AG04449 (cell line): Measurements from ENCODE around the gene ERP44.
"Not testable (repeated sequence)": the region's sequence is repeated elsewhere in the genome, so short reads cannot be mapped to it uniquely, and the experiment has no call there.

ENCODE experiments used
- CTCF ChIA-PET: fragments of 350-600 bp; formaldehyde crosslinking; extraction: SDS; loops from one replicate; lab custom pipeline; 2021; ENCODE audit warnings: antibody characterized with exemption; lab: Yijun Ruan, JAX
- POLR2A ChIA-PET: fragments of 400-600, 350-600 bp; formaldehyde crosslinking; extraction: SDS; loops from one replicate; lab custom pipeline; 2020; ENCODE audit warnings: antibody characterized with exemption, inconsistent platforms; lab: Yijun Ruan, JAX
- DNase-seq: peaks from one replicate; pipeline ENCODE4 v3.0.0-alpha.2; 2010; ENCODE audit warnings: low read depth, low spot score
- H3K4me3 ChIP-seq: 2 replicates; pipeline ENCODE4 v1.5.1; 2011; ENCODE audit warnings: low read depth, mild to moderate bottlenecking, control low read depth, low read length
- CTCF ChIP-seq: IDR thresholded peaks from one replicate; pipeline ENCODE4 v1.5.1; 2011; ENCODE audit warnings: mild to moderate bottlenecking, moderate library complexity, low read length, control low read depth, inconsistent platforms; ENCODE audit not compliant: insufficient read depth; ENCODE audit errors: missing control alignments

The ERP44 gene

GRCh38 chr9:100072805-100073204 lies 26.0 kb downstream of the ERP44 start:
- CTCF ChIA-PET: interaction anchor here (1.1 kb wide), 1 partner anchor 12 kb away, joined by 3 read pairs; no protein-coding TSS in a partner anchor
- POLR2A ChIA-PET: no interaction called here
- TF ChIP-seq CTCF: no peak
- no peak for DNase-seq
- no peak overlapping the region for H3K4me3 ChIP-seq

- DNase-seq: no peak
- TF ChIP-seq CTCF: no peak
- H3K4me3 ChIP-seq: no peak overlapping the region
- ChIA-PET POLR2A (no interaction called here), CTCF (no interaction called here)
Measured at GRCh38 chr9:100071271-100071670, 27.5 kb downstream of the ERP44 start.

- ChIA-PET POLR2A (interaction anchor here (0.7 kb wide), 1 partner anchor 341 kb away, joined by 3 read pairs; no protein-coding TSS in a partner anchor), CTCF (no interaction called here)
- DNase-seq: no peak
Measured at GRCh38 chr9:100070104-100071041, 28.4 kb downstream of the ERP44 start.

GRCh38 chr9:100069068-100069467 lies 29.7 kb downstream of the ERP44 start:
- CTCF ChIA-PET, POLR2A ChIA-PET, DNase-seq, H3K4me3 ChIP-seq: not testable (repeated sequence)

More at GRCh38 chr9:100070104-100071041, 28.4 kb downstream of the ERP44 start:
- no peak for TF ChIP-seq CTCF
- H3K4me3 ChIP-seq: no peak overlapping the region

- DNase-seq, POLR2A ChIA-PET, H3K4me3 ChIP-seq, CTCF ChIA-PET: not testable (repeated sequence)
Measured at GRCh38 chr9:100067990-100068389, 30.8 kb downstream of the ERP44 start.

- DNase-seq: no peak
- ChIA-PET CTCF (interaction anchor here (1.1 kb wide), 2 partner anchors 15 to 257 kb away, joined by 3 to 5 read pairs; no protein-coding TSS in a partner anchor), POLR2A (no interaction called here)
- no peak for TF ChIP-seq CTCF
- no peak overlapping the region for H3K4me3 ChIP-seq
Measured at GRCh38 chr9:100066539-100066938, 32.3 kb downstream of the ERP44 start.

GRCh38 chr9:100064872-100065581 lies 33.8 kb downstream of the ERP44 start:
- CTCF ChIA-PET: interaction anchor here (1.1 to 1.5 kb wide), 3 partner anchors 14 to 259 kb away, joined by 3 to 5 read pairs (median 5); no protein-coding TSS in a partner anchor
- H3K4me3 ChIP-seq: no peak overlapping the region
- POLR2A ChIA-PET: no interaction called here
- peak; percentile 31 for DNase-seq
- no peak for TF ChIP-seq CTCF
